KMS-11 (cell line): ENCODE results near the gene JUNB.

Experiments
- H2AFZ ChIP-seq: fragments of 200-600 bp; sonication (generic); 2 replicates; pipeline ENCODE4 v1.6.1; 2016; ENCODE audit warnings: antibody characterized with exemption, mixed run types, low read depth
- H3K27ac ChIP-seq: fragments of 200-600 bp; sonication (generic); 2 replicates; pipeline ENCODE4 v1.6.1; 2016; ENCODE audit warnings: mild to moderate bottlenecking, mixed run types
- H3K27me3 ChIP-seq: fragments of 200-600 bp; sonication (generic); 2 replicates; pipeline ENCODE4 v1.6.1; 2017; ENCODE audit warnings: mild to moderate bottlenecking, low read depth, mixed run types, moderate library complexity; ENCODE audit not compliant: insufficient read depth
- H3K36me3 ChIP-seq: fragments of 200-600 bp; sonication (generic); 2 replicates; pipeline ENCODE4 v1.6.1; 2017; ENCODE audit warnings: mild to moderate bottlenecking, mixed run types; ENCODE audit not compliant: insufficient read depth
- H3K4me1 ChIP-seq: fragments of 200-600 bp; sonication (generic); 2 replicates; pipeline ENCODE4 v1.6.1; 2016; ENCODE audit warnings: mild to moderate bottlenecking, low read depth, mixed run types; ENCODE audit not compliant: poor library complexity, severe bottlenecking
- H3K4me2 ChIP-seq: fragments of 200-600 bp; sonication (generic); 2 replicates; pipeline ENCODE4 v1.7.0; 2016; ENCODE audit warnings: mild to moderate bottlenecking, mixed run types
- H3K4me3 ChIP-seq: fragments of 200-600 bp; sonication (generic); IDR thresholded peaks from 2 replicates; pipeline ENCODE4 v1.6.1; 2017; ENCODE audit warnings: low read depth, low read length, mixed read lengths; ENCODE audit not compliant: insufficient read depth
- H3K79me2 ChIP-seq: fragments of 200-600 bp; sonication (generic); 2 replicates; pipeline ENCODE4 v1.6.1; 2016; ENCODE audit warnings: low read depth, mixed run types; ENCODE audit not compliant: insufficient read depth
- H3K9ac ChIP-seq: fragments of 200-600 bp; sonication (generic); 2 replicates; pipeline ENCODE4 v1.6.1; 2016; ENCODE audit warnings: mild to moderate bottlenecking, mixed run types
- H4K20me1 ChIP-seq: fragments of 200-600 bp; sonication (generic); 2 replicates; pipeline ENCODE4 v1.6.1; 2016; ENCODE audit warnings: mild to moderate bottlenecking, mixed run types; ENCODE audit not compliant: insufficient read depth
- CTCF ChIP-seq: fragments of 200-600 bp; sonication (generic); conservative IDR thresholded peaks from 2 replicates; pipeline ENCODE4 v1.6.1; 2017; ENCODE audit warnings: low read depth, mild to moderate bottlenecking, antibody characterized with exemption, low read length, moderate library complexity, mixed read lengths

JUNB gene

GRCh38 chr19:12833738-12834565 lies 42.7 kb downstream of the JUNB start:
- Histone ChIP-seq H3K79me2 (no peaks in the 10 kb centered on the region), H4K20me1 (no peaks in the 10 kb centered on the region), H2AFZ (peak overlapping the region; percentile 57), H3K4me2 (peak overlapping the region; percentile 76), H3K27ac (no peak overlapping the region), H3K9ac (no peak overlapping the region), H3K4me3 (no peak overlapping the region), H3K4me1 (peaks cover 15% of the 10 kb centered on the region), H3K27me3 (peaks cover 58% of the 10 kb centered on the region), H3K36me3 (no peaks in the 10 kb centered on the region)
- TF ChIP-seq CTCF: no peak

GRCh38 chr19:12834566-12834943 lies 43.3 kb downstream of the JUNB start, which contains the start of gene RTBDN:
Gene RTBDN (minus strand): TSS chr19:12834579. CDS start chr19:12829979, 4,600 bp downstream.
- no peak within 1 kb of the TSS for H3K9ac ChIP-seq
- TF ChIP-seq CTCF: no peak
- peak within 1 kb of the TSS; percentile 76 for H3K4me2 ChIP-seq
- no peaks in the 10 kb centered on the region for H4K20me1 ChIP-seq
- no peaks in the 10 kb centered on the region for H3K79me2 ChIP-seq
- H2AFZ ChIP-seq: peak within 1 kb of the TSS; percentile 57
- peaks cover 15% of the 10 kb centered on the region for H3K4me1 ChIP-seq
- H3K27ac ChIP-seq: no peak within 1 kb of the TSS
- peaks cover 52% of the 10 kb centered on the region for H3K27me3 ChIP-seq
- no peaks in the 10 kb centered on the region for H3K36me3 ChIP-seq
- no peak within 1 kb of the TSS for H3K4me3 ChIP-seq

- Histone ChIP-seq H3K27me3 (peaks cover 50% of the 10 kb centered on the region), H3K27ac (no peak overlapping the region), H2AFZ (no peak overlapping the region), H3K4me3 (no peak overlapping the region), H4K20me1 (no peaks in the 10 kb centered on the region), H3K4me2 (no peak overlapping the region), H3K4me1 (peaks cover 15% of the 10 kb centered on the region), H3K9ac (no peak overlapping the region), H3K36me3 (no peaks in the 10 kb centered on the region), H3K79me2 (no peaks in the 10 kb centered on the region)
- TF ChIP-seq CTCF: no peak
Observed at GRCh38 chr19:12834976-12835757, 43.9 kb downstream of the JUNB start.

- Histone ChIP-seq H4K20me1 (no peaks in the 10 kb centered on the region), H2AFZ (no peak overlapping the region), H3K27ac (no peak overlapping the region), H3K4me2 (no peak overlapping the region), H3K27me3 (peaks cover 44% of the 10 kb centered on the region), H3K4me3 (no peak overlapping the region), H3K79me2 (no peaks in the 10 kb centered on the region), H3K36me3 (no peaks in the 10 kb centered on the region), H3K4me1 (peaks cover 15% of the 10 kb centered on the region), H3K9ac (no peak overlapping the region)
- TF ChIP-seq CTCF: no peak
Observed at GRCh38 chr19:12836529-12836863, 45.2 kb downstream of the JUNB start.
